WTC11 (cell line): Measurements from ENCODE around the gene STK11. TPM values are rescaled to one million over a fixed set of nuclear protein-coding genes. Genes with fewer than 3 reads are reported as not detected.

Experiments used
- ATAC-seq: fragments of 200-7000 bp; cut with Tn5 transposase; 2 replicates; pipeline ENCODE4 v1.10.0; 2021; ENCODE audit warnings: mild to moderate bottlenecking, moderate library complexity
- CTCF ChIA-PET: fragments of 300-600 bp; sonication (Branson Sonifier 250); formaldehyde crosslinking; loops from one replicate; lab custom pipeline; 2021; ENCODE audit warnings: antibody characterized with exemption; lab: Charles Lee
- POLR2A ChIA-PET: fragments of 350-600 bp; sonication (Branson Sonifier 250); formaldehyde crosslinking; loops from one replicate; lab custom pipeline; 2021; ENCODE audit warnings: antibody characterized with exemption; lab: Charles Lee
- DNase-seq: peaks from one replicate; pipeline ENCODE4 v3.0.0; 2021; ENCODE audit warnings: low spot score
- H3K27ac Mint-ChIP-seq: 2 replicates; pipeline ENCODE4 v1.8.0; 2021; ENCODE audit warnings: mixed read lengths
- H3K27me3 Mint-ChIP-seq: 2 replicates; pipeline ENCODE4 v1.8.0; 2021; ENCODE audit warnings: low read depth, mild to moderate bottlenecking, moderate library complexity, mixed read lengths
- H3K36me3 Mint-ChIP-seq: 2 replicates; pipeline ENCODE4 v1.8.0; 2021; ENCODE audit warnings: mixed read lengths
- H3K4me1 Mint-ChIP-seq: 2 replicates; pipeline ENCODE4 v1.8.0; 2022; ENCODE audit warnings: mixed read lengths
- H3K4me3 Mint-ChIP-seq: 2 replicates; pipeline ENCODE4 v1.8.0; 2021; ENCODE audit warnings: mild to moderate bottlenecking, moderate library complexity, mixed read lengths
- H3K9me3 Mint-ChIP-seq: 2 replicates; pipeline ENCODE4 v1.8.0; 2021; ENCODE audit warnings: mixed read lengths
- CBFB ChIP-seq: sonication (generic); formaldehyde crosslinking; IDR thresholded peaks from 2 replicates; pipeline ENCODE4 v1.8.1; 2022; ENCODE audit warnings: mild to moderate bottlenecking, low read depth, missing genetic modification reagents
- E2F4 ChIP-seq: sonication (generic); formaldehyde crosslinking; IDR thresholded peaks from 2 replicates; pipeline ENCODE4 v1.8.1; 2022; ENCODE audit warnings: low read depth, mild to moderate bottlenecking, moderate library complexity, missing genetic modification reagents, borderline replicate concordance
- ESRRA ChIP-seq: sonication (generic); formaldehyde crosslinking; IDR thresholded peaks from 2 replicates; pipeline ENCODE4 v1.8.1; 2022; ENCODE audit warnings: mild to moderate bottlenecking, missing genetic modification reagents, borderline replicate concordance
- ETV6 ChIP-seq: sonication (generic); formaldehyde crosslinking; IDR thresholded peaks from 2 replicates; pipeline ENCODE4 v1.8.1; 2022; ENCODE audit warnings: mild to moderate bottlenecking, missing genetic modification reagents
- FOXP1 ChIP-seq: sonication (generic); formaldehyde crosslinking; IDR thresholded peaks from 2 replicates; pipeline ENCODE4 v1.8.0; 2022; ENCODE audit warnings: missing genetic modification reagents, mild to moderate bottlenecking, moderate library complexity, borderline replicate concordance
- HMGA2 ChIP-seq: fragments of 250-450 bp; sonication (Bioruptor Pico); IDR thresholded peaks from 2 replicates; pipeline ENCODE4 v1.4.0; 2021; ENCODE audit warnings: mild to moderate bottlenecking, moderate library complexity
- IRF1 ChIP-seq: sonication (generic); formaldehyde crosslinking; IDR thresholded peaks from 2 replicates; pipeline ENCODE4 v1.8.0; 2023; ENCODE audit warnings: missing genetic modification reagents
- KAT7 ChIP-seq: sonication (generic); formaldehyde crosslinking; IDR thresholded peaks from 2 replicates; pipeline ENCODE4 v1.8.1; 2023; ENCODE audit warnings: missing genetic modification reagents, mild to moderate bottlenecking, borderline replicate concordance
- MXD4 ChIP-seq: fragments of 250-450 bp; sonication (Bioruptor Pico); IDR thresholded peaks from 2 replicates; pipeline ENCODE4 v1.8.0; 2021; ENCODE audit warnings: mild to moderate bottlenecking, moderate library complexity, borderline replicate concordance
- MYBL2 ChIP-seq: sonication (generic); formaldehyde crosslinking; IDR thresholded peaks from 2 replicates; pipeline ENCODE4 v1.8.1; 2023; ENCODE audit warnings: mild to moderate bottlenecking, moderate library complexity, missing genetic modification reagents
- NFATC4 ChIP-seq: fragments of 250-450 bp; sonication (Bioruptor Pico); IDR thresholded peaks from 2 replicates; pipeline ENCODE4 v1.9.0; 2021; ENCODE audit warnings: mild to moderate bottlenecking
- NR1H2 ChIP-seq: sonication (generic); formaldehyde crosslinking; IDR thresholded peaks from 2 replicates; pipeline ENCODE4 v1.9.0; 2021; ENCODE audit warnings: mild to moderate bottlenecking, moderate library complexity, missing genetic modification reagents
- PREB ChIP-seq: sonication (generic); formaldehyde crosslinking; IDR thresholded peaks from 2 replicates; pipeline ENCODE4 v1.8.1; 2022; ENCODE audit warnings: mild to moderate bottlenecking, missing genetic modification reagents, moderate library complexity, borderline replicate concordance
- SP1 ChIP-seq: sonication (generic); formaldehyde crosslinking; conservative IDR thresholded peaks from 2 replicates; pipeline ENCODE4 v1.8.1; 2022; ENCODE audit warnings: missing genetic modification reagents
- TP53 ChIP-seq: sonication (generic); formaldehyde crosslinking; IDR thresholded peaks from 2 replicates; pipeline ENCODE4 v1.8.1; 2023; ENCODE audit warnings: mild to moderate bottlenecking, missing genetic modification reagents
- ZNF121 ChIP-seq: sonication (generic); formaldehyde crosslinking; IDR thresholded peaks from 2 replicates; pipeline ENCODE4 v1.8.0; 2023; ENCODE audit warnings: missing genetic modification reagents
- ZNF232 ChIP-seq: sonication (generic); formaldehyde crosslinking; IDR thresholded peaks from 2 replicates; pipeline ENCODE4 v1.8.0; 2022; ENCODE audit warnings: mild to moderate bottlenecking, missing genetic modification reagents
- total RNA-seq: library from RNA; stranded (reverse); gene quantifications from 3 replicates; pipeline ENCODE4 v1.2.3, GENCODE V29; 2021
- TF ChIP-seq, protein P1 (sequence below): sonication (generic); formaldehyde crosslinking; conservative IDR thresholded peaks from 2 replicates; pipeline ENCODE4 v1.8.1; 2023; ENCODE audit warnings: mild to moderate bottlenecking, low read depth, missing genetic modification reagents, moderate library complexity
- TF ChIP-seq, protein P2 (sequence below): sonication (generic); formaldehyde crosslinking; IDR thresholded peaks from 2 replicates; pipeline ENCODE4 v1.8.1; 2023; ENCODE audit warnings: mild to moderate bottlenecking, missing genetic modification reagents
- TF ChIP-seq, protein P3 (sequence below): sonication (generic); formaldehyde crosslinking; IDR thresholded peaks from 2 replicates; pipeline ENCODE4 v1.8.1; 2023; ENCODE audit warnings: mild to moderate bottlenecking, missing genetic modification reagents, borderline replicate concordance

The STK11 gene
- total RNA-seq, 1 experiment from 2014 or later, result 112 TPM

- CTCF ChIA-PET, result interaction anchor here (0.7 to 1.0 kb wide), 2 partner anchors 59 to 72 kb away, joined by 3 to 5 read pairs; no protein-coding TSS in a partner anchor
- peak overlapping the region; percentile 85 for H3K4me3 Mint-ChIP-seq
- POLR2A ChIA-PET, result interaction anchor here (0.8 kb wide), 1 partner anchor 26 kb away, joined by 5 read pairs; no protein-coding TSS in a partner anchor
- TF ChIP-seq NR1H2 (no peak), ZNF121 (no peak), ZNF232 (CRISPR knock-in tag) (no peak), KAT7 (no peak), SP1 (no peak), PREB (CRISPR knock-in tag) (no peak), MYBL2 (no peak), HMGA2 (CRISPR knock-in tag) (no peak), IRF1 (no peak), FOXP1 (no peak)
- TF ChIP-seq, protein P1, sequence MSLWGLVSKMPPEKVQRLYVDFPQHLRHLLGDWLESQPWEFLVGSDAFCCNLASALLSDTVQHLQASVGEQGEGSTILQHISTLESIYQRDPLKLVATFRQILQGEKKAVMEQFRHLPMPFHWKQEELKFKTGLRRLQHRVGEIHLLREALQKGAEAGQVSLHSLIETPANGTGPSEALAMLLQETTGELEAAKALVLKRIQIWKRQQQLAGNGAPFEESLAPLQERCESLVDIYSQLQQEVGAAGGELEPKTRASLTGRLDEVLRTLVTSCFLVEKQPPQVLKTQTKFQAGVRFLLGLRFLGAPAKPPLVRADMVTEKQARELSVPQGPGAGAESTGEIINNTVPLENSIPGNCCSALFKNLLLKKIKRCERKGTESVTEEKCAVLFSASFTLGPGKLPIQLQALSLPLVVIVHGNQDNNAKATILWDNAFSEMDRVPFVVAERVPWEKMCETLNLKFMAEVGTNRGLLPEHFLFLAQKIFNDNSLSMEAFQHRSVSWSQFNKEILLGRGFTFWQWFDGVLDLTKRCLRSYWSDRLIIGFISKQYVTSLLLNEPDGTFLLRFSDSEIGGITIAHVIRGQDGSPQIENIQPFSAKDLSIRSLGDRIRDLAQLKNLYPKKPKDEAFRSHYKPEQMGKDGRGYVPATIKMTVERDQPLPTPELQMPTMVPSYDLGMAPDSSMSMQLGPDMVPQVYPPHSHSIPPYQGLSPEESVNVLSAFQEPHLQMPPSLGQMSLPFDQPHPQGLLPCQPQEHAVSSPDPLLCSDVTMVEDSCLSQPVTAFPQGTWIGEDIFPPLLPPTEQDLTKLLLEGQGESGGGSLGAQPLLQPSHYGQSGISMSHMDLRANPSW (CRISPR knock-in tag), result no peak
- TF ChIP-seq, protein P2, sequence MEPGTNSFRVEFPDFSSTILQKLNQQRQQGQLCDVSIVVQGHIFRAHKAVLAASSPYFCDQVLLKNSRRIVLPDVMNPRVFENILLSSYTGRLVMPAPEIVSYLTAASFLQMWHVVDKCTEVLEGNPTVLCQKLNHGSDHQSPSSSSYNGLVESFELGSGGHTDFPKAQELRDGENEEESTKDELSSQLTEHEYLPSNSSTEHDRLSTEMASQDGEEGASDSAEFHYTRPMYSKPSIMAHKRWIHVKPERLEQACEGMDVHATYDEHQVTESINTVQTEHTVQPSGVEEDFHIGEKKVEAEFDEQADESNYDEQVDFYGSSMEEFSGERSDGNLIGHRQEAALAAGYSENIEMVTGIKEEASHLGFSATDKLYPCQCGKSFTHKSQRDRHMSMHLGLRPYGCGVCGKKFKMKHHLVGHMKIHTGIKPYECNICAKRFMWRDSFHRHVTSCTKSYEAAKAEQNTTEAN (CRISPR knock-in tag), result no peak
- TF ChIP-seq, protein P3, sequence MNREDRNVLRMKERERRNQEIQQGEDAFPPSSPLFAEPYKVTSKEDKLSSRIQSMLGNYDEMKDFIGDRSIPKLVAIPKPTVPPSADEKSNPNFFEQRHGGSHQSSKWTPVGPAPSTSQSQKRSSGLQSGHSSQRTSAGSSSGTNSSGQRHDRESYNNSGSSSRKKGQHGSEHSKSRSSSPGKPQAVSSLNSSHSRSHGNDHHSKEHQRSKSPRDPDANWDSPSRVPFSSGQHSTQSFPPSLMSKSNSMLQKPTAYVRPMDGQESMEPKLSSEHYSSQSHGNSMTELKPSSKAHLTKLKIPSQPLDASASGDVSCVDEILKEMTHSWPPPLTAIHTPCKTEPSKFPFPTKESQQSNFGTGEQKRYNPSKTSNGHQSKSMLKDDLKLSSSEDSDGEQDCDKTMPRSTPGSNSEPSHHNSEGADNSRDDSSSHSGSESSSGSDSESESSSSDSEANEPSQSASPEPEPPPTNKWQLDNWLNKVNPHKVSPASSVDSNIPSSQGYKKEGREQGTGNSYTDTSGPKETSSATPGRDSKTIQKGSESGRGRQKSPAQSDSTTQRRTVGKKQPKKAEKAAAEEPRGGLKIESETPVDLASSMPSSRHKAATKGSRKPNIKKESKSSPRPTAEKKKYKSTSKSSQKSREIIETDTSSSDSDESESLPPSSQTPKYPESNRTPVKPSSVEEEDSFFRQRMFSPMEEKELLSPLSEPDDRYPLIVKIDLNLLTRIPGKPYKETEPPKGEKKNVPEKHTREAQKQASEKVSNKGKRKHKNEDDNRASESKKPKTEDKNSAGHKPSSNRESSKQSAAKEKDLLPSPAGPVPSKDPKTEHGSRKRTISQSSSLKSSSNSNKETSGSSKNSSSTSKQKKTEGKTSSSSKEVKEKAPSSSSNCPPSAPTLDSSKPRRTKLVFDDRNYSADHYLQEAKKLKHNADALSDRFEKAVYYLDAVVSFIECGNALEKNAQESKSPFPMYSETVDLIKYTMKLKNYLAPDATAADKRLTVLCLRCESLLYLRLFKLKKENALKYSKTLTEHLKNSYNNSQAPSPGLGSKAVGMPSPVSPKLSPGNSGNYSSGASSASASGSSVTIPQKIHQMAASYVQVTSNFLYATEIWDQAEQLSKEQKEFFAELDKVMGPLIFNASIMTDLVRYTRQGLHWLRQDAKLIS (CRISPR knock-in tag), result no peak
- TF ChIP-seq, all 79 proteins: peak for 0
- Mint-ChIP-seq H3K27ac (peak overlapping the region; percentile 87), H3K36me3 (no peaks in the 10 kb centered on the region; the same call in 1 of the 2 replicates), H3K9me3 (no peaks in the 10 kb centered on the region), H3K27me3 (no peaks in the 10 kb centered on the region), H3K4me1 (peaks cover 26% of the 10 kb centered on the region)
- ATAC-seq (no peak), DNase-seq (peak; percentile 12)
These were observed 33.7 kb upstream of the STK11 start for GRCh38 chr19:1171755-1172352.

DNA sequence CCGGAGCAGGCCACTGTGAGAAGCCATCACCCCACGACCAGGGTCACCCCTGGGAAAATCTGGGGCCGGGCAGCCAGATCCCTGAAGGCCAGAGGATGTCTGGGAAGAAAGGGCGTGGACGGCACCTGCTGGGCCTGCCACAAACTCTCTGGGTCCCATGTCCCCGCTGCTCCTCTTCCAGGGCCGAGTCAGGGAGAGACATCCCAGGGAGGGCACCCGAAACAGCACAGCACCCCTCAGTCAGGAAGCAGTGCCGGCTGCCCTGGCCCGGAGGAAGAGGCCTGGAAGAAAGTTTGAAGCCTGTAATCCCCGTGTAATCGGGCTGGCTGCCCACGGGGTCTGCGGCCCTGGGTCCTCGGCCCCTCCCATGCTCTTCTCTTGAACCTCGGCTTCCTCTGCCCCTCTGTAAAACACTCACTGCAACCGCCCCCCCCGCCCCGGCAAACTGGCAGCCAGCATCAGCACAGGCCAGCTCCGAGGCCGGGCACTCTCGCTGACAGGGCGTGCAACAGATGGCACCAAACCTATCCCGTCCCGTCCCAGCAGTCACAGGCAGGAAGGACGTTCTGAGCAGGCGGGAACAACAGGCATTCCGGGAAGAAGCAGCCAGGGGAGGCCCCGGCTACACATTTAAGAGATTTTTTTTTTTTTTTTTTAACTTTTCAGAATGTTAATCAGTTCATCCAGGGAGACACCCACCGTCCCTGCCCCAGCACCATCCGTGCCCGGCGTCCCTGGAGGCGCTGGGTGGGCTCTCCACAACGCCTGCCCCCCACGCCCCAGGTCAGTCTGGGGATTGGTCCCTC lies 33.0 kb upstream of the STK11 start:
- Mint-ChIP-seq H3K4me3 (peak overlapping the region; percentile 85), H3K27me3 (no peaks in the 10 kb centered on the region), H3K36me3 (no peaks in the 10 kb centered on the region; the same call in 1 of the 2 replicates), H3K4me1 (peaks cover 24% of the 10 kb centered on the region), H3K27ac (peak overlapping the region; percentile 87), H3K9me3 (no peaks in the 10 kb centered on the region)
- CTCF ChIA-PET, result interaction anchor here (0.7 kb wide), 1 partner anchor 72 kb away, joined by 3 read pairs; no protein-coding TSS in a partner anchor
- POLR2A ChIA-PET, result interaction anchor here (0.8 kb wide), 1 partner anchor 27 kb away, joined by 5 read pairs; no protein-coding TSS in a partner anchor
- ATAC-seq (peak; percentile 26), DNase-seq (peak; percentile 18)
- TF ChIP-seq CBFB (CRISPR knock-in tag) (no peak), MXD4 (CRISPR knock-in tag) (no peak), E2F4 (CRISPR knock-in tag) (no peak), KAT7 (no peak), ETV6 (no peak), TP53 (CRISPR knock-in tag) (no peak), ESRRA (no peak), ZNF121 (peak; percentile 54; the same call in 1 of the 2 replicates), NFATC4 (CRISPR knock-in tag) (no peak)
- TF ChIP-seq, protein P2 (CRISPR knock-in tag), result no peak
